Choroid plexus epithelial cell (primary cell): ENCODE measurements around the gene IL19.
"Not testable (repeated sequence)": the region's sequence is repeated elsewhere in the genome, so short reads cannot be mapped to it uniquely, and the experiment has no call there.

Experiments used
- DNase-seq: peaks from one replicate; pipeline ENCODE4 v3.0.0-alpha.2; 2010; ENCODE audit warnings: low read depth
- H3K4me3 ChIP-seq: 2 replicates; pipeline ENCODE4 v1.5.1; 2011; ENCODE audit warnings: low read depth, mild to moderate bottlenecking, control low read depth, low read length, moderate library complexity
- CTCF ChIP-seq: conservative IDR thresholded peaks from 2 replicates; pipeline ENCODE4 v1.5.1; 2011; ENCODE audit warnings: low read depth, mild to moderate bottlenecking, control low read depth, inconsistent platforms, low read length, moderate library complexity

IL19 gene

GRCh38 chr1:206847946-206848345 lies 77.4 kb downstream of the IL19 start:
- no peak overlapping the region for H3K4me3 ChIP-seq
- TF ChIP-seq CTCF: no peak
- no peak for DNase-seq

GRCh38 chr1:206850401-206850800 lies 79.8 kb downstream of the IL19 start:
- TF ChIP-seq CTCF: no peak
- no peak overlapping the region for H3K4me3 ChIP-seq
- no peak for DNase-seq

GRCh38 chr1:206851341-206852010 lies 80.9 kb downstream of the IL19 start:
- peak; percentile 43 for DNase-seq
- no peak overlapping the region for H3K4me3 ChIP-seq
- TF ChIP-seq CTCF: no peak

GRCh38 chr1:206852662-206853061 lies 82.1 kb downstream of the IL19 start:
- not testable (repeated sequence) for DNase-seq, H3K4me3 ChIP-seq

- not testable (repeated sequence) for DNase-seq, H3K4me3 ChIP-seq
These were observed 83.1 kb downstream of the IL19 start for GRCh38 chr1:206853696-206854095.

GRCh38 chr1:206854401-206855129 lies 84.0 kb downstream of the IL19 start:
- no peak overlapping the region for H3K4me3 ChIP-seq
- TF ChIP-seq CTCF: no peak
- DNase-seq: peak; percentile 34

GRCh38 chr1:206855859-206856258 lies 85.3 kb downstream of the IL19 start:
- no peak for TF ChIP-seq CTCF
- DNase-seq: no peak
- no peak overlapping the region for H3K4me3 ChIP-seq
